ENCODE measurements around the gene QARS1.

DNA sequence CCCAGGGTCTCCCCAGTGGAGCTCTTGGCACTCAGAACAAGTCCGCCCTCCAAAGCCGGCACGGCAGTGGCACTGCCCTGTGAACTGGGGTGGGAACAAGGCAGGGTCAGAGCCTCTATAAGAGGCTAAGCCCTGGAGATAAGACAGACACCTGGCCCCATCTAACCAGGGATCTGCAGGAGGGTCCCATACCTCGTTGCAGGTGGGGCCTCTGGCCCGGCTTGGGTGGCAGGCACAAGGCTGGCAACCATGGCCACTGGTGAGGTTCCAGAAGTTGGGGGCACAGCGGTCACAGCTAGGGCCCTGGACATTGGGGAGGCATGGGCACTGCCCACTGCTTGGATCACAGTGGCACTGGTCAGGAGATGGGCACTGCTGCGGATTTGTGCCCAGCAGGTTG is 19.6 kb upstream of the QARS1 start:
- TF ChIP-seq, protein P1, sequence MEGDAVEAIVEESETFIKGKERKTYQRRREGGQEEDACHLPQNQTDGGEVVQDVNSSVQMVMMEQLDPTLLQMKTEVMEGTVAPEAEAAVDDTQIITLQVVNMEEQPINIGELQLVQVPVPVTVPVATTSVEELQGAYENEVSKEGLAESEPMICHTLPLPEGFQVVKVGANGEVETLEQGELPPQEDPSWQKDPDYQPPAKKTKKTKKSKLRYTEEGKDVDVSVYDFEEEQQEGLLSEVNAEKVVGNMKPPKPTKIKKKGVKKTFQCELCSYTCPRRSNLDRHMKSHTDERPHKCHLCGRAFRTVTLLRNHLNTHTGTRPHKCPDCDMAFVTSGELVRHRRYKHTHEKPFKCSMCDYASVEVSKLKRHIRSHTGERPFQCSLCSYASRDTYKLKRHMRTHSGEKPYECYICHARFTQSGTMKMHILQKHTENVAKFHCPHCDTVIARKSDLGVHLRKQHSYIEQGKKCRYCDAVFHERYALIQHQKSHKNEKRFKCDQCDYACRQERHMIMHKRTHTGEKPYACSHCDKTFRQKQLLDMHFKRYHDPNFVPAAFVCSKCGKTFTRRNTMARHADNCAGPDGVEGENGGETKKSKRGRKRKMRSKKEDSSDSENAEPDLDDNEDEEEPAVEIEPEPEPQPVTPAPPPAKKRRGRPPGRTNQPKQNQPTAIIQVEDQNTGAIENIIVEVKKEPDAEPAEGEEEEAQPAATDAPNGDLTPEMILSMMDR (IDR thresholded peaks at IDR 0.05): no peak
- no peak for TF ChIP-seq POLR2A (IDR thresholded peaks at IDR 0.05)
